ENCODE measurements around the gene PCDHGC4. TPM values are rescaled to one million over a fixed set of nuclear protein-coding genes. Genes with fewer than 3 reads are reported as not detected.
A peak's percentile ranks its signal among the peaks of the same experiment; 100 is the strongest.

PCDHGC4 gene
- total RNA-seq, 6 donors from 2014 or later, result 0.69 to 24.7 (median 1.8) TPM

DNA sequence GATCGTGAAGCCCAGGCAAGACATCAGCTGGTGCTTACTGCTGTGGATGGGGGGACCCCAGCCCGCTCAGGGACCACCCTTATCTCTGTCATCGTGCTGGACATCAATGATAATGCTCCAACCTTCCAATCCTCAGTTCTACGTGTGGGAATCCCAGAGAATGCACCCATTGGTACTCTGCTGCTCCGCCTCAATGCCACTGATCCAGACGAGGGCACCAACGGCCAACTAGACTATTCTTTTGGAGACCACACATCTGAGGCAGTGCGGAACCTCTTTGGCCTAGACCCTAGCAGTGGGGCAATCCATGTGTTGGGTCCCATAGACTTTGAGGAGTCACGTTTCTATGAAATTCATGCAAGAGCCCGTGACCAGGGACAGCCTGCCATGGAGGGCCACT is 5.0 kb downstream of the PCDHGC4 start:
- ATAC-seq (ENCODE audit: low FRiP score in 2 of 2) (no peak), DNase-seq (no peak)
- peaks cover 0 to 17% (median 4%) of the 10 kb centered on the region in 4 donors for H3K27me3 ChIP-seq
- H3K4me1 ChIP-seq, result peaks cover 18 to 35% (median 31%) of the 10 kb centered on the region in 4 donors
- TF ChIP-seq EP300 (IDR thresholded peaks at IDR 0.05), result no peak
- TF ChIP-seq POLR2A (IDR thresholded peaks at IDR 0.05), result no peak
- TF ChIP-seq, protein P1, sequence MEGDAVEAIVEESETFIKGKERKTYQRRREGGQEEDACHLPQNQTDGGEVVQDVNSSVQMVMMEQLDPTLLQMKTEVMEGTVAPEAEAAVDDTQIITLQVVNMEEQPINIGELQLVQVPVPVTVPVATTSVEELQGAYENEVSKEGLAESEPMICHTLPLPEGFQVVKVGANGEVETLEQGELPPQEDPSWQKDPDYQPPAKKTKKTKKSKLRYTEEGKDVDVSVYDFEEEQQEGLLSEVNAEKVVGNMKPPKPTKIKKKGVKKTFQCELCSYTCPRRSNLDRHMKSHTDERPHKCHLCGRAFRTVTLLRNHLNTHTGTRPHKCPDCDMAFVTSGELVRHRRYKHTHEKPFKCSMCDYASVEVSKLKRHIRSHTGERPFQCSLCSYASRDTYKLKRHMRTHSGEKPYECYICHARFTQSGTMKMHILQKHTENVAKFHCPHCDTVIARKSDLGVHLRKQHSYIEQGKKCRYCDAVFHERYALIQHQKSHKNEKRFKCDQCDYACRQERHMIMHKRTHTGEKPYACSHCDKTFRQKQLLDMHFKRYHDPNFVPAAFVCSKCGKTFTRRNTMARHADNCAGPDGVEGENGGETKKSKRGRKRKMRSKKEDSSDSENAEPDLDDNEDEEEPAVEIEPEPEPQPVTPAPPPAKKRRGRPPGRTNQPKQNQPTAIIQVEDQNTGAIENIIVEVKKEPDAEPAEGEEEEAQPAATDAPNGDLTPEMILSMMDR (IDR thresholded peaks at IDR 0.05), result no peak
- TF ChIP-seq POLR2AphosphoS5 (IDR thresholded peaks at IDR 0.05), result no peak
- H3K4me3 ChIP-seq, result no peak overlapping the region
- WGBS, 2 donors, result 88 to 93% methylated on average over 7 to 10 of the region's 10 CpGs
- no peak overlapping the region for H3K27ac ChIP-seq
- H3K9me3 ChIP-seq, result no peaks in the 10 kb centered on the region
- peaks cover 0 to 36% (median 6%) of the 10 kb centered on the region in 4 donors for H3K36me3 ChIP-seq

DNA sequence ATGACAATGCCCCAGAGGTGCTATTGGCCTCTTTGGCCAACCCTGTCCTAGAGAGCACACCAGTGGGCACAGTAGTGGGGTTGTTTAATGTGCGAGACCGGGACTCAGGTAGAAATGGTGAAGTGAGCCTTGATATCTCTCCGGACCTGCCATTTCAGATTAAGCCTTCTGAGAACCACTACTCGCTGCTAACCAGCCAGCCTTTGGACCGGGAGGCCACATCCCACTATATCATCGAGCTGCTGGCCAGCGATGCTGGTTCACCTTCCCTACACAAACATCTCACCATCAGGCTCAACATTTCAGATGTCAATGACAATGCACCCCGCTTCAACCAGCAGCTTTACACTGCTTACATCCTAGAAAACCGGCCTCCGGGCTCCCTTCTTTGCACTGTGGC is 5.4 kb downstream of the PCDHGC4 start:
- no peak for TF ChIP-seq EP300 (IDR thresholded peaks at IDR 0.05)
- no peak for TF ChIP-seq POLR2A (IDR thresholded peaks at IDR 0.05)
- TF ChIP-seq, protein P1 (IDR thresholded peaks at IDR 0.05), result no peak
- no peak for TF ChIP-seq POLR2AphosphoS5 (IDR thresholded peaks at IDR 0.05)
- Histone ChIP-seq H3K4me1 (peaks cover 18 to 31% (median 27%) of the 10 kb centered on the region in 4 donors), H3K36me3 (peaks cover 0 to 36% (median 6%) of the 10 kb centered on the region in 4 donors), H3K27me3 (peaks cover 0 to 17% (median 3%) of the 10 kb centered on the region in 4 donors), H3K27ac (no peak overlapping the region), H3K4me3 (no peak overlapping the region), H3K9me3 (no peaks in the 10 kb centered on the region)
- ATAC-seq (ENCODE audit: low FRiP score in 2 of 2), result no peak
- no peak for DNase-seq
- WGBS, 2 donors, result 92 to 93% methylated on average over 9 to 10 of the region's 10 CpGs

DNA sequence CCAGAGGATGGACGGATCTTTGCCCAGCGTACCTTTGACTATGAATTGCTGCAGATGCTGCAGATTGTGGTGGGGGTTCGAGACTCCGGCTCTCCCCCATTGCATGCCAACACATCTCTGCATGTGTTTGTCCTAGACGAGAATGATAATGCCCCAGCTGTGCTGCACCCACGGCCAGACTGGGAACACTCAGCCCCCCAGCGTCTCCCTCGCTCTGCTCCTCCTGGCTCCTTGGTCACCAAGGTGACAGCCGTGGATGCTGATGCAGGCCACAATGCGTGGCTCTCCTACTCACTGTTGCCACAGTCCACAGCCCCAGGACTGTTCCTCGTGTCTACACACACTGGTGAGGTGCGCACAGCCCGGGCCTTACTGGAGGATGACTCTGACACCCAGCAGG is 5.9 kb downstream of the PCDHGC4 start:
- peaks cover 18 to 28% (median 26%) of the 10 kb centered on the region in 4 donors for H3K4me1 ChIP-seq
- WGBS, 2 donors, result 86 to 88% methylated on average over 7 to 13 of the region's 13 CpGs
- H3K36me3 ChIP-seq, result peaks cover 0 to 32% (median 6%) of the 10 kb centered on the region in 4 donors
- H3K27ac ChIP-seq, result no peak overlapping the region
- peaks cover 0 to 17% (median 3%) of the 10 kb centered on the region in 4 donors for H3K27me3 ChIP-seq
- H3K9me3 ChIP-seq, result no peaks in the 10 kb centered on the region
- H3K4me3 ChIP-seq, result no peak overlapping the region
- DNase-seq, result no peak
- TF ChIP-seq POLR2AphosphoS5 (IDR thresholded peaks at IDR 0.05) (no peak), POLR2A (IDR thresholded peaks at IDR 0.05) (no peak)
- TF ChIP-seq, protein P1 (IDR thresholded peaks at IDR 0.05), result no peak
- no peak for ATAC-seq (ENCODE audit: low FRiP score in 2 of 2)

DNA sequence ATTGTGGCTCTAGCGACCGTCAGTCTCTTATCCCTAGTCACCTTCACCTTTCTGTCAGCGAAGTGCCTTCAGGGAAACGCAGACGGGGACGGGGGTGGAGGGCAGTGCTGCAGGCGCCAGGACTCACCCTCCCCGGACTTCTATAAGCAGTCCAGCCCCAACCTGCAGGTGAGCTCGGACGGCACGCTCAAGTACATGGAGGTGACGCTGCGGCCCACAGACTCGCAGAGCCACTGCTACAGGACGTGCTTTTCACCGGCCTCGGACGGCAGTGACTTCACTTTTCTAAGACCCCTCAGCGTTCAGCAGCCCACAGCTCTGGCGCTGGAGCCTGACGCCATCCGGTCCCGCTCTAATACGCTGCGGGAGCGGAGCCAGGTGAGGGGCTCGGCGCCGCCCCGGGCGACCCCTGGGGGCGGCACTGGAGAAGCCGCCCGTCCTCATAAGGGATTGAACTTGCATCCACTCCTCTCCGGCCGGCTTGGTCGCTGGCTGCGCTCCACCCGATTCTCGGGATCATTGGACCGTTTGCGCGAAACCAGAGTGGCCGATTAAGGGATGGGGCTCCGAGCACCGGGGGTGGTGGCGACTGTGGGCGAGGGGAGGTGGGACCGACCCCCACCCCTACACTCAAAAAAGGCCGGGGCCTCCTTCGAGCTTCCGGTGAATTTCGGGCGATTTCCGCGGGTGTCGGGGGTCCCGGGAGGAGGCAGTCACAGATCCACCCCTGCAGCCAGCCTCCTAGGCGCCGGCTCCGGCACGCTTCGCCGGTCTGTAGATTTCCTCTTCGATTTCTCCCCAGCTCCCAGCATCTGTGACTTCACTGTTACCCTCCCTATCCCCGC is 6.7 kb downstream of the PCDHGC4 start:
- peaks cover 0 to 32% (median 6%) of the 10 kb centered on the region in 4 donors for H3K36me3 ChIP-seq
- H3K9me3 ChIP-seq, result no peaks in the 10 kb centered on the region
- H3K4me1 ChIP-seq, result peaks cover 18 to 28% (median 26%) of the 10 kb centered on the region in 4 donors
- peaks cover 0 to 17% (median 3%) of the 10 kb centered on the region in 4 donors for H3K27me3 ChIP-seq
- 42 to 55% methylated on average over 45 to 63 of the region's 66 CpGs for WGBS, 2 donors
- DNase-seq (peak in 1 of 2 donors; percentile 83), ATAC-seq (ENCODE audit: low FRiP score in 2 of 2) (no peak)
- TF ChIP-seq POLR2A (IDR thresholded peaks at IDR 0.05), result no peak
- TF ChIP-seq, protein P1 (IDR thresholded peaks at IDR 0.05), result no peak
- TF ChIP-seq POLR2AphosphoS5 (IDR thresholded peaks at IDR 0.05), result no peak
- no peak for TF ChIP-seq EP300 (IDR thresholded peaks at IDR 0.05)
- H3K27ac ChIP-seq, result peak overlapping the region in 1 of 4 donors; percentile 46
- H3K4me3 ChIP-seq, result peak overlapping the region in 2 of 4 donors; percentile 26 to 31

Measured in upper lobe of left lung (tissue), 6 donors.